Peyer's patch (tissue), 4 donors: ENCODE measurements around the gene NOS1AP.

Experiments
- POLR2A ChIP-seq, 2 donors: fragments of 450-650 bp; IDR thresholded peaks; one replicate each; pipeline ENCODE4 v1.5.1; 2017; ENCODE audit warnings: antibody characterized with exemption in 2 of 2, mild to moderate bottlenecking in 2 of 2, moderate library complexity in 2 of 2
- TF ChIP-seq, protein P1 (sequence below), 6 experiments: fragments of 450-650 bp in 4 of 6; fragments of 200-600 bp in 2 of 6; sonication (generic) in 1 of 6; IDR thresholded peaks; one replicate each; pipeline ENCODE4 v1.5.1; 2017 to 2019; ENCODE audit warnings: antibody characterized with exemption in 6 of 6, mild to moderate bottlenecking in 3 of 6, moderate library complexity in 1 of 6

- no peak for TF ChIP-seq POLR2A (IDR thresholded peaks at IDR 0.05)
- TF ChIP-seq, protein P1, sequence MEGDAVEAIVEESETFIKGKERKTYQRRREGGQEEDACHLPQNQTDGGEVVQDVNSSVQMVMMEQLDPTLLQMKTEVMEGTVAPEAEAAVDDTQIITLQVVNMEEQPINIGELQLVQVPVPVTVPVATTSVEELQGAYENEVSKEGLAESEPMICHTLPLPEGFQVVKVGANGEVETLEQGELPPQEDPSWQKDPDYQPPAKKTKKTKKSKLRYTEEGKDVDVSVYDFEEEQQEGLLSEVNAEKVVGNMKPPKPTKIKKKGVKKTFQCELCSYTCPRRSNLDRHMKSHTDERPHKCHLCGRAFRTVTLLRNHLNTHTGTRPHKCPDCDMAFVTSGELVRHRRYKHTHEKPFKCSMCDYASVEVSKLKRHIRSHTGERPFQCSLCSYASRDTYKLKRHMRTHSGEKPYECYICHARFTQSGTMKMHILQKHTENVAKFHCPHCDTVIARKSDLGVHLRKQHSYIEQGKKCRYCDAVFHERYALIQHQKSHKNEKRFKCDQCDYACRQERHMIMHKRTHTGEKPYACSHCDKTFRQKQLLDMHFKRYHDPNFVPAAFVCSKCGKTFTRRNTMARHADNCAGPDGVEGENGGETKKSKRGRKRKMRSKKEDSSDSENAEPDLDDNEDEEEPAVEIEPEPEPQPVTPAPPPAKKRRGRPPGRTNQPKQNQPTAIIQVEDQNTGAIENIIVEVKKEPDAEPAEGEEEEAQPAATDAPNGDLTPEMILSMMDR (IDR thresholded peaks at IDR 0.05) = no peak
Observed at GRCh38 chr1:162177126-162177525, 107.6 kb downstream of the NOS1AP start.
